ENCODE results near the gene RNU6-1. TPM values are rescaled to one million over a fixed set of nuclear protein-coding genes. Genes with fewer than 3 reads are reported as not detected.

RNU6-1 gene
- total and polyA plus RNA-seq, 2 experiments from 2014 or later = not detected

GRCh38 chr15:67850994-67851571, 11.2 kb upstream of the RNU6-1 start:
- Histone ChIP-seq H2AFZ (peak overlapping the region; percentile 76), H3F3A (replicated peaks; ENCODE audit: low read depth) (no peaks in the 10 kb centered on the region), H3K4me2 (no peak overlapping the region), H3K4me3 (no peak overlapping the region), H3K36me3 (ENCODE audit: insufficient read depth) (peaks cover 3% of the 10 kb centered on the region; the same call in 1 of the 2 replicates), H3K27me3 (ENCODE audit: insufficient read depth) (no peaks in the 10 kb centered on the region), H3K79me2 (replicated peaks; ENCODE audit: insufficient read depth) (no peaks in the 10 kb centered on the region), H4K20me1 (replicated peaks; ENCODE audit: insufficient read depth) (no peaks in the 10 kb centered on the region), H3K27ac (ENCODE audit: low read depth) (no peak overlapping the region), H3K9me2 (ENCODE audit: insufficient read depth) (peaks cover 5% of the 10 kb centered on the region; the same call in 1 of the 2 replicates), H3K4me1 (ENCODE audit: insufficient read depth) (peaks cover 26% of the 10 kb centered on the region)
- TF ChIP-seq CREB1 (CRISPR knock-in tag; IDR thresholded peaks at IDR 0.05; ENCODE audit: low read depth) (no peak), ZNF114 (CRISPR knock-in tag; IDR thresholded peaks at IDR 0.05) (no peak), POLR2AphosphoS5 (IDR thresholded peaks at IDR 0.05; ENCODE audit: low read depth) (no peak), ZNF462 (CRISPR knock-in tag; IDR thresholded peaks at IDR 0.05) (no peak), REST (IDR thresholded peaks at IDR 0.05; ENCODE audit: unreplicated experiment) (no peak), STAT1 (IDR thresholded peaks at IDR 0.05; ENCODE audit: unreplicated experiment) (no peak), ETS1 (IDR thresholded peaks at IDR 0.05) (no peak), EZH2phosphoT487 (IDR thresholded peaks at IDR 0.05; ENCODE audit: unreplicated experiment) (no peak), ZNF331 (CRISPR knock-in tag; IDR thresholded peaks at IDR 0.05; ENCODE audit: low read depth) (no peak)
- Mint-ChIP-seq H3K27ac (0 out of 2 replicates have a peak overlapping the region, but pooled peaks have one; percentile 21), H3K9me3 (no peaks in the 10 kb centered on the region; the same call in 2 of the 3 replicates), H3K4me3 (no peak overlapping the region), H3K36me3 (ENCODE audit: low read depth) (no peaks in the 10 kb centered on the region), H3K27me3 (ENCODE audit: insufficient read depth, low read depth, poor library complexity) (peaks cover 11% of the 10 kb centered on the region), H3K4me1 (peaks cover 42% of the 10 kb centered on the region)
- no peak for DNase-seq (ENCODE audit: low spot score)
- no peak for ATAC-seq

All from GM23338 (cell line).